ENCODE data around the gene PPP1R37.
A peak's percentile ranks its signal among the peaks of the same experiment; 100 is the strongest.
"Not testable (repeated sequence)": the region's sequence is repeated elsewhere in the genome, so short reads cannot be mapped to it uniquely, and the experiment has no call there.

Gene PPP1R37

GRCh38 chr19:45107621-45108150 lies 14.7 kb downstream of the PPP1R37 start:
- no peak for TF ChIP-seq PAX5 (IDR thresholded peaks at IDR 0.05; ENCODE audit: insufficient read depth, low read length, severe bottlenecking)
- TF ChIP-seq POLR2AphosphoS5 (IDR thresholded peaks at IDR 0.05; ENCODE audit: low read depth, low read length), result no peak
- TF ChIP-seq SPI1 (IDR thresholded peaks at IDR 0.05; ENCODE audit: low read depth, low read length), result no peak
- no peak for TF ChIP-seq POLR2A (IDR thresholded peaks at IDR 0.05; ENCODE audit: low read depth, low read length)
- TF ChIP-seq TAF1 (IDR thresholded peaks at IDR 0.05; ENCODE audit: low read depth, low read length), result no peak
- no peak for TF ChIP-seq POU2F2 (IDR thresholded peaks at IDR 0.05; ENCODE audit: low read depth, low read length)
- no peak for DNase-seq (ENCODE audit: insufficient read length, low spot score)
- FAIRE-seq, result peak; percentile 73

- TF ChIP-seq POLR2AphosphoS5 (IDR thresholded peaks at IDR 0.05; ENCODE audit: low read depth, low read length) (no peak), POU2F2 (IDR thresholded peaks at IDR 0.05; ENCODE audit: low read depth, low read length) (no peak), POLR2A (IDR thresholded peaks at IDR 0.05; ENCODE audit: low read depth, low read length) (no peak), PAX5 (IDR thresholded peaks at IDR 0.05; ENCODE audit: insufficient read depth, low read length, severe bottlenecking) (no peak), SPI1 (IDR thresholded peaks at IDR 0.05; ENCODE audit: low read depth, low read length) (peak; percentile 9; the same call in 1 of the 2 replicates), TAF1 (IDR thresholded peaks at IDR 0.05; ENCODE audit: low read depth, low read length) (no peak)
- FAIRE-seq (peak; percentile 81), DNase-seq (ENCODE audit: insufficient read length, low spot score) (no peak)
These were observed 17.9 kb downstream of the PPP1R37 start for GRCh38 chr19:45110851-45111266.

- DNase-seq (ENCODE audit: insufficient read length, low spot score) (no peak), FAIRE-seq (no peak)
These were observed 19.3 kb downstream of the PPP1R37 start for GRCh38 chr19:45112111-45112827.

GRCh38 chr19:45113628-45114027 lies 20.6 kb downstream of the PPP1R37 start:
- FAIRE-seq (no peak), DNase-seq (ENCODE audit: insufficient read length, low spot score) (no peak)
- TF ChIP-seq POU2F2 (IDR thresholded peaks at IDR 0.05; ENCODE audit: low read depth, low read length) (no peak), SPI1 (IDR thresholded peaks at IDR 0.05; ENCODE audit: low read depth, low read length) (no peak), POLR2A (IDR thresholded peaks at IDR 0.05; ENCODE audit: low read depth, low read length) (no peak), PAX5 (IDR thresholded peaks at IDR 0.05; ENCODE audit: insufficient read depth, low read length, severe bottlenecking) (no peak), POLR2AphosphoS5 (IDR thresholded peaks at IDR 0.05; ENCODE audit: low read depth, low read length) (no peak), TAF1 (IDR thresholded peaks at IDR 0.05; ENCODE audit: low read depth, low read length) (no peak)

More at GRCh38 chr19:45112111-45112827, 19.3 kb downstream of the PPP1R37 start:
- TF ChIP-seq TAF1 (IDR thresholded peaks at IDR 0.05; ENCODE audit: low read depth, low read length), result no peak

GRCh38 chr19:45114116-45114515 lies 21.1 kb downstream of the PPP1R37 start:
- FAIRE-seq, result peak; percentile 75
- DNase-seq (ENCODE audit: insufficient read length, low spot score), result no peak
- TF ChIP-seq POU2F2 (IDR thresholded peaks at IDR 0.05; ENCODE audit: low read depth, low read length) (no peak), PAX5 (IDR thresholded peaks at IDR 0.05; ENCODE audit: insufficient read depth, low read length, severe bottlenecking) (no peak), POLR2AphosphoS5 (IDR thresholded peaks at IDR 0.05; ENCODE audit: low read depth, low read length) (no peak), POLR2A (IDR thresholded peaks at IDR 0.05; ENCODE audit: low read depth, low read length) (no peak), SPI1 (IDR thresholded peaks at IDR 0.05; ENCODE audit: low read depth, low read length) (peak; percentile 17; the same call in 1 of the 2 replicates)

GRCh38 chr19:45115809-45116615 lies 23.0 kb downstream of the PPP1R37 start:
- TF ChIP-seq TAF1 (IDR thresholded peaks at IDR 0.05; ENCODE audit: low read depth, low read length), result no peak
- no peak for TF ChIP-seq POLR2AphosphoS5 (IDR thresholded peaks at IDR 0.05; ENCODE audit: low read depth, low read length)
- TF ChIP-seq PAX5 (IDR thresholded peaks at IDR 0.05; ENCODE audit: insufficient read depth, low read length, severe bottlenecking), result no peak
- TF ChIP-seq SPI1 (IDR thresholded peaks at IDR 0.05; ENCODE audit: low read depth, low read length), result no peak
- TF ChIP-seq POU2F2 (IDR thresholded peaks at IDR 0.05; ENCODE audit: low read depth, low read length), result no peak
- TF ChIP-seq POLR2A (IDR thresholded peaks at IDR 0.05; ENCODE audit: low read depth, low read length), result no peak
- DNase-seq (ENCODE audit: insufficient read length, low spot score) (no peak), FAIRE-seq (peak; percentile 62)

- FAIRE-seq (peak; percentile 96), DNase-seq (ENCODE audit: insufficient read length, low spot score) (peak; percentile 73)
- TF ChIP-seq TAF1 (IDR thresholded peaks at IDR 0.05; ENCODE audit: low read depth, low read length) (no peak), PAX5 (IDR thresholded peaks at IDR 0.05; ENCODE audit: insufficient read depth, low read length, severe bottlenecking) (no peak), POU2F2 (IDR thresholded peaks at IDR 0.05; ENCODE audit: low read depth, low read length) (no peak), SPI1 (IDR thresholded peaks at IDR 0.05; ENCODE audit: low read depth, low read length) (no peak), POLR2AphosphoS5 (IDR thresholded peaks at IDR 0.05; ENCODE audit: low read depth, low read length) (no peak)
These were observed 24.2 kb downstream of the PPP1R37 start for GRCh38 chr19:45117167-45117594.

GRCh38 chr19:45117671-45118070 lies 24.7 kb downstream of the PPP1R37 start:
- FAIRE-seq, result peak; percentile 16
- no peak for TF ChIP-seq POU2F2 (IDR thresholded peaks at IDR 0.05; ENCODE audit: low read depth, low read length)
- TF ChIP-seq POLR2AphosphoS5 (IDR thresholded peaks at IDR 0.05; ENCODE audit: low read depth, low read length), result no peak
- TF ChIP-seq SPI1 (IDR thresholded peaks at IDR 0.05; ENCODE audit: low read depth, low read length), result no peak
- no peak for TF ChIP-seq PAX5 (IDR thresholded peaks at IDR 0.05; ENCODE audit: insufficient read depth, low read length, severe bottlenecking)
- TF ChIP-seq TAF1 (IDR thresholded peaks at IDR 0.05; ENCODE audit: low read depth, low read length), result no peak
- no peak for TF ChIP-seq POLR2A (IDR thresholded peaks at IDR 0.05; ENCODE audit: low read depth, low read length)
- DNase-seq (ENCODE audit: insufficient read length, low spot score), result no peak

- no peak for TF ChIP-seq PAX5 (IDR thresholded peaks at IDR 0.05; ENCODE audit: insufficient read depth, low read length, severe bottlenecking)
- TF ChIP-seq TAF1 (IDR thresholded peaks at IDR 0.05; ENCODE audit: low read depth, low read length), result no peak
- TF ChIP-seq SPI1 (IDR thresholded peaks at IDR 0.05; ENCODE audit: low read depth, low read length), result no peak
- no peak for TF ChIP-seq POLR2A (IDR thresholded peaks at IDR 0.05; ENCODE audit: low read depth, low read length)
- TF ChIP-seq POLR2AphosphoS5 (IDR thresholded peaks at IDR 0.05; ENCODE audit: low read depth, low read length), result no peak
- TF ChIP-seq POU2F2 (IDR thresholded peaks at IDR 0.05; ENCODE audit: low read depth, low read length), result no peak
- no peak for DNase-seq (ENCODE audit: insufficient read length, low spot score)
- no peak for FAIRE-seq
These were observed 25.1 kb downstream of the PPP1R37 start for GRCh38 chr19:45118106-45118505.

GRCh38 chr19:45118591-45119355 lies 25.8 kb downstream of the PPP1R37 start:
- FAIRE-seq, result peak; percentile 72

More at GRCh38 chr19:45118591-45119355, 25.8 kb downstream of the PPP1R37 start:
- not testable (repeated sequence) for DNase-seq (ENCODE audit: insufficient read length, low spot score)
